ENCODE data around the gene BLACAT1. TPM values are rescaled to one million over a fixed set of nuclear protein-coding genes. Genes with fewer than 3 reads are reported as not detected.

Gene BLACAT1
- total RNA-seq, 5 donors from 2014 or later (not counting 1 experiment from before 2014, with no cell fraction given): 0.16 to 0.60 (median 0.30) TPM; not detected in 2

GRCh38 chr1:205421798-205422197 is 34.0 kb downstream of the BLACAT1 start, which contains the start of gene LEMD1:
Gene LEMD1 (minus strand): TSS chr1:205422056. CDS start chr1:205420536, 1,520 bp downstream.
- Mint-ChIP-seq H3K4me3 (no peak within 1 kb of the TSS), H3K27me3 (peaks cover 25 to 32% of the 10 kb centered on the region in 2 donors), H3K4me1 (peaks cover 0 to 6% (median 0%) of the 10 kb centered on the region in 3 donors), H3K36me3 (no peaks in the 10 kb centered on the region), H3K9me3 (no peaks in the 10 kb centered on the region), H3K27ac (no peak within 1 kb of the TSS)
- no peaks in the 10 kb centered on the region for H3K36me3 ChIP-seq (ENCODE audit: control insufficient read depth in 2 of 2, extremely low read depth in 1 of 2, insufficient read depth in 1 of 2, low read length in 1 of 2)
- H3K27ac ChIP-seq (ENCODE audit: low read length): no peak within 1 kb of the TSS
- DNase-seq (no peak), ATAC-seq (replicated peaks in 1 of 4) (no peak)
- H3K4me3 ChIP-seq (ENCODE audit: control insufficient read depth in 1 of 2, extremely low read depth in 1 of 2, low read length in 1 of 2): no peak within 1 kb of the TSS
- WGBS (ENCODE audit: insufficient coverage): no CpG with 5 or more reads among the region's 2 CpGs
- ChIA-PET CTCF (no interaction called here), POLR2A (no interaction called here)
- no peaks in the 10 kb centered on the region for H3K4me1 ChIP-seq (ENCODE audit: control insufficient read depth in 1 of 2, extremely low read depth in 1 of 2, insufficient read depth in 2 of 2, low read length in 2 of 2)
- no peaks in the 10 kb centered on the region for H3K9me3 ChIP-seq
- peaks cover 4 to 6% of the 10 kb centered on the region in 2 experiments for H3K27me3 ChIP-seq (replicated peaks in 1 of 2; ENCODE audit: control insufficient read depth in 2 of 2, extremely low read depth in 1 of 2, insufficient read depth in 2 of 2, low read length in 1 of 2)

GRCh38 chr1:205420938-205421337 is 34.9 kb downstream of the BLACAT1 start:
- no peaks in the 10 kb centered on the region for H3K36me3 Mint-ChIP-seq
- H3K4me3 Mint-ChIP-seq: no peak overlapping the region
- ChIA-PET CTCF (interaction anchor here in 1 of 2 donors (0.6 to 1.0 kb wide), 3 partner anchors 9 to 105 kb away, joined by 3 to 4 read pairs (median 3); no protein-coding TSS in a partner anchor), POLR2A (interaction anchor here in 1 of 2 donors (0.6 kb wide), 2 partner anchors 32 to 62 kb away, joined by 4 to 8 read pairs; no protein-coding TSS in a partner anchor)
- H3K27ac Mint-ChIP-seq: no peak overlapping the region
- no peaks in the 10 kb centered on the region for H3K9me3 Mint-ChIP-seq
- peaks cover 19 to 29% of the 10 kb centered on the region in 2 donors for H3K27me3 Mint-ChIP-seq
- no peak overlapping the region for H3K27ac ChIP-seq (ENCODE audit: low read length)
- peaks cover 4 to 6% of the 10 kb centered on the region in 2 experiments for H3K27me3 ChIP-seq (replicated peaks in 1 of 2; ENCODE audit: control insufficient read depth in 2 of 2, extremely low read depth in 1 of 2, insufficient read depth in 2 of 2, low read length in 1 of 2)
- no peaks in the 10 kb centered on the region for H3K4me1 ChIP-seq (ENCODE audit: control insufficient read depth in 1 of 2, extremely low read depth in 1 of 2, insufficient read depth in 2 of 2, low read length in 2 of 2)
- WGBS (ENCODE audit: insufficient coverage): no CpG with 5 or more reads among the region's 2 CpGs
- no peaks in the 10 kb centered on the region for H3K36me3 ChIP-seq (ENCODE audit: control insufficient read depth in 2 of 2, extremely low read depth in 1 of 2, insufficient read depth in 1 of 2, low read length in 1 of 2)
- ATAC-seq (replicated peaks in 1 of 4) (no peak), DNase-seq (no peak)
- no peak overlapping the region for H3K4me3 ChIP-seq (ENCODE audit: control insufficient read depth in 1 of 2, extremely low read depth in 1 of 2, low read length in 1 of 2)
- no peaks in the 10 kb centered on the region for H3K4me1 Mint-ChIP-seq
- no peaks in the 10 kb centered on the region for H3K9me3 ChIP-seq

- H3K4me1 ChIP-seq (ENCODE audit: control insufficient read depth in 1 of 2, extremely low read depth in 1 of 2, insufficient read depth in 2 of 2, low read length in 2 of 2): no peaks in the 10 kb centered on the region
- H3K27me3 ChIP-seq (replicated peaks in 1 of 2; ENCODE audit: control insufficient read depth in 2 of 2, extremely low read depth in 1 of 2, insufficient read depth in 2 of 2, low read length in 1 of 2): peaks cover 0 to 7% of the 10 kb centered on the region in 2 experiments
- H3K9me3 ChIP-seq: no peaks in the 10 kb centered on the region
- H3K27ac Mint-ChIP-seq: no peak overlapping the region
- no peak overlapping the region for H3K4me3 Mint-ChIP-seq
- H3K27ac ChIP-seq (ENCODE audit: low read length): no peak overlapping the region
- peaks cover 10 to 25% of the 10 kb centered on the region in 2 donors for H3K27me3 Mint-ChIP-seq
- WGBS (ENCODE audit: insufficient coverage): 77% methylated on average over 8 of the region's 10 CpGs
- H3K4me3 ChIP-seq (ENCODE audit: control insufficient read depth in 1 of 2, extremely low read depth in 1 of 2, low read length in 1 of 2): no peak overlapping the region
- ChIA-PET CTCF (no interaction called here), POLR2A (no interaction called here)
- ATAC-seq (replicated peaks in 1 of 4): no peak
- no peaks in the 10 kb centered on the region for H3K36me3 Mint-ChIP-seq
- no peak for DNase-seq
- no peaks in the 10 kb centered on the region for H3K9me3 Mint-ChIP-seq
- no peaks in the 10 kb centered on the region for H3K4me1 Mint-ChIP-seq
- H3K36me3 ChIP-seq (ENCODE audit: control insufficient read depth in 2 of 2, extremely low read depth in 1 of 2, insufficient read depth in 1 of 2, low read length in 1 of 2): no peaks in the 10 kb centered on the region
Observed at GRCh38 chr1:205417870-205418635, 37.8 kb downstream of the BLACAT1 start.

- Histone ChIP-seq H3K27ac (ENCODE audit: low read length) (no peak overlapping the region), H3K4me3 (ENCODE audit: control insufficient read depth in 1 of 2, extremely low read depth in 1 of 2, low read length in 1 of 2) (no peak overlapping the region), H3K4me1 (ENCODE audit: control insufficient read depth in 1 of 2, extremely low read depth in 1 of 2, insufficient read depth in 2 of 2, low read length in 2 of 2) (no peaks in the 10 kb centered on the region), H3K27me3 (replicated peaks in 1 of 2; ENCODE audit: control insufficient read depth in 2 of 2, extremely low read depth in 1 of 2, insufficient read depth in 2 of 2, low read length in 1 of 2) (peaks cover 0 to 7% of the 10 kb centered on the region in 2 experiments), H3K9me3 (no peaks in the 10 kb centered on the region), H3K36me3 (ENCODE audit: control insufficient read depth in 2 of 2, extremely low read depth in 1 of 2, insufficient read depth in 1 of 2, low read length in 1 of 2) (no peaks in the 10 kb centered on the region)
- Mint-ChIP-seq H3K4me3 (no peak overlapping the region), H3K9me3 (no peaks in the 10 kb centered on the region), H3K36me3 (no peaks in the 10 kb centered on the region), H3K27me3 (peaks cover 4 to 15% of the 10 kb centered on the region in 2 donors), H3K27ac (no peak overlapping the region), H3K4me1 (peaks cover 0 to 5% (median 0%) of the 10 kb centered on the region in 3 donors)
- WGBS (ENCODE audit: insufficient coverage): 93% methylated on average over 2 of the region's 2 CpGs
- ATAC-seq (replicated peaks in 1 of 4): no peak
- no peak for DNase-seq
- POLR2A ChIA-PET: no interaction called here
- CTCF ChIA-PET: interaction anchor here in 1 of 2 donors (0.6 to 1.5 kb wide), 3 partner anchors 62 to 91 kb away, joined by 3 to 4 read pairs (median 3); no protein-coding TSS in a partner anchor
Observed at GRCh38 chr1:205416322-205416721, 39.5 kb downstream of the BLACAT1 start.

- Histone ChIP-seq H3K27me3 (replicated peaks in 1 of 2; ENCODE audit: control insufficient read depth in 2 of 2, extremely low read depth in 1 of 2, insufficient read depth in 2 of 2, low read length in 1 of 2) (peaks cover 0 to 10% of the 10 kb centered on the region in 2 experiments), H3K4me1 (ENCODE audit: control insufficient read depth in 1 of 2, extremely low read depth in 1 of 2, insufficient read depth in 2 of 2, low read length in 2 of 2) (peaks cover 0 to 8% of the 10 kb centered on the region in 2 experiments), H3K9me3 (no peaks in the 10 kb centered on the region), H3K27ac (ENCODE audit: low read length) (no peak overlapping the region), H3K36me3 (ENCODE audit: control insufficient read depth in 2 of 2, extremely low read depth in 1 of 2, insufficient read depth in 1 of 2, low read length in 1 of 2) (no peaks in the 10 kb centered on the region), H3K4me3 (ENCODE audit: control insufficient read depth in 1 of 2, extremely low read depth in 1 of 2, low read length in 1 of 2) (no peak overlapping the region)
- 97% methylated on average over 4 of the region's 5 CpGs for WGBS (ENCODE audit: insufficient coverage)
- H3K27ac Mint-ChIP-seq: no peak overlapping the region
- no peak for DNase-seq
- no peaks in the 10 kb centered on the region for H3K9me3 Mint-ChIP-seq
- POLR2A ChIA-PET: no interaction called here
- CTCF ChIA-PET: interaction anchor here in 1 of 2 donors (0.6 kb wide), 1 partner anchor 23 kb away, joined by 9 read pairs; no protein-coding TSS in a partner anchor
- no peak overlapping the region for H3K4me3 Mint-ChIP-seq
- H3K27me3 Mint-ChIP-seq: peaks cover 8 to 12% of the 10 kb centered on the region in 2 donors
- no peak for ATAC-seq (replicated peaks in 1 of 4)
- peaks cover 10 to 18% (median 14%) of the 10 kb centered on the region in 3 donors for H3K4me1 Mint-ChIP-seq
- H3K36me3 Mint-ChIP-seq: no peaks in the 10 kb centered on the region
Observed at GRCh38 chr1:205410581-205411298, 45.1 kb downstream of the BLACAT1 start.

- Mint-ChIP-seq H3K27me3 (peaks cover 7 to 15% of the 10 kb centered on the region in 2 donors), H3K27ac (peak overlapping the region in 1 of 2 donors; percentile 9), H3K4me1 (peaks cover 15 to 20% (median 18%) of the 10 kb centered on the region in 3 donors), H3K36me3 (peaks cover 2% of the 10 kb centered on the region), H3K9me3 (peaks cover 0 to 4% (median 0%) of the 10 kb centered on the region in 3 donors), H3K4me3 (no peak overlapping the region)
- Histone ChIP-seq H3K4me1 (ENCODE audit: control insufficient read depth in 1 of 2, extremely low read depth in 1 of 2, insufficient read depth in 2 of 2, low read length in 2 of 2) (peaks cover 0 to 8% of the 10 kb centered on the region in 2 experiments), H3K27ac (ENCODE audit: low read length) (no peak overlapping the region), H3K36me3 (ENCODE audit: control insufficient read depth in 2 of 2, extremely low read depth in 1 of 2, insufficient read depth in 1 of 2, low read length in 1 of 2) (no peaks in the 10 kb centered on the region), H3K4me3 (ENCODE audit: control insufficient read depth in 1 of 2, extremely low read depth in 1 of 2, low read length in 1 of 2) (no peak overlapping the region), H3K27me3 (replicated peaks in 1 of 2; ENCODE audit: control insufficient read depth in 2 of 2, extremely low read depth in 1 of 2, insufficient read depth in 2 of 2, low read length in 1 of 2) (peaks cover 0 to 3% of the 10 kb centered on the region in 2 experiments), H3K9me3 (no peaks in the 10 kb centered on the region)
- no peak for ATAC-seq (replicated peaks in 1 of 4)
- POLR2A ChIA-PET: no interaction called here
- CTCF ChIA-PET: no interaction called here
- no peak for DNase-seq
- 73% methylated on average over 4 of the region's 5 CpGs for WGBS (ENCODE audit: insufficient coverage)
Observed at GRCh38 chr1:205407970-205408369, 47.9 kb downstream of the BLACAT1 start.

Data from T-cell (primary cell).